Osteoblast (primary cell): ENCODE data around the gene FRMD3. TPM values are rescaled to one million over a fixed set of nuclear protein-coding genes. Genes with fewer than 3 reads are reported as not detected.
A peak's percentile ranks its signal among the peaks of the same experiment; 100 is the strongest.

Experiments
- DNase-seq: peaks from one replicate; pipeline ENCODE4 v3.0.0; 2011; ENCODE audit warnings: low spot score, mixed read lengths; ENCODE audit not compliant: insufficient read length; ENCODE audit errors: missing footprints
- H2AFZ ChIP-seq: 2 replicates; pipeline ENCODE4 v1.6.0; 2011; ENCODE audit warnings: mild to moderate bottlenecking, low read length
- H3K27ac ChIP-seq: 2 replicates; pipeline ENCODE4 v1.5.1; 2011; ENCODE audit warnings: mild to moderate bottlenecking, low read depth, low read length, moderate library complexity
- H3K27me3 ChIP-seq: 2 replicates; pipeline ENCODE4 v1.6.0; 2012; ENCODE audit warnings: mild to moderate bottlenecking, control low read depth, inconsistent platforms, low read length, moderate library complexity; ENCODE audit not compliant: insufficient read depth
- H3K36me3 ChIP-seq: 2 replicates; pipeline ENCODE4 v1.5.1; 2011; ENCODE audit warnings: mild to moderate bottlenecking, low read length, control low read depth, moderate library complexity; ENCODE audit not compliant: insufficient read depth
- H3K4me1 ChIP-seq: 2 replicates; pipeline ENCODE4 v1.5.1; 2011; ENCODE audit warnings: mild to moderate bottlenecking, low read length, control low read depth, moderate library complexity; ENCODE audit not compliant: insufficient read depth
- H3K4me2 ChIP-seq: 2 replicates; pipeline ENCODE4 v1.6.0; 2011; ENCODE audit warnings: mild to moderate bottlenecking, low read length; ENCODE audit not compliant: insufficient read depth
- H3K4me3 ChIP-seq: fragments of 200-600 bp; sonication (generic); 3 replicates; pipeline ENCODE4 v1.5.1; 2012; ENCODE audit warnings: mild to moderate bottlenecking, low read length, inconsistent platforms; ENCODE audit not compliant: insufficient read depth
- H3K79me2 ChIP-seq: 2 replicates; pipeline ENCODE4 v1.6.0; 2012; ENCODE audit warnings: mild to moderate bottlenecking, low read length, control low read depth, inconsistent platforms; ENCODE audit not compliant: insufficient read depth
- H3K9me3 ChIP-seq: 2 replicates; pipeline ENCODE4 v1.5.1; 2011; ENCODE audit warnings: low read depth, low read length, control low read depth
- H4K20me1 ChIP-seq: 2 replicates; pipeline ENCODE4 v1.6.0; 2012; ENCODE audit warnings: mild to moderate bottlenecking, low read length, control low read depth; ENCODE audit not compliant: insufficient read depth
- CTCF ChIP-seq: IDR thresholded peaks from 2 replicates; pipeline ENCODE4 v1.5.1; 2011; ENCODE audit warnings: mild to moderate bottlenecking, low read depth, low read length, moderate library complexity; ENCODE audit errors: extremely low read depth
- total RNA-seq: library from RNA; depleted of rRNA; stranded (reverse); fragments of >200 nt; gene quantifications from 2 replicates; pipeline ENCODE4 v1.2.3, GENCODE V29; 2012

The FRMD3 gene
- total RNA-seq, 1 donor = 0.36 TPM

GRCh38 chr9:83339435-83339834, 198.8 kb downstream of the FRMD3 start:
- Histone ChIP-seq H3K36me3 (no peaks in the 10 kb centered on the region), H3K79me2 (no peaks in the 10 kb centered on the region), H3K27ac (no peak overlapping the region), H2AFZ (no peak overlapping the region), H3K9me3 (no peaks in the 10 kb centered on the region), H3K27me3 (no peaks in the 10 kb centered on the region), H3K4me3 (no peak overlapping the region), H3K4me1 (no peaks in the 10 kb centered on the region), H4K20me1 (no peaks in the 10 kb centered on the region), H3K4me2 (no peak overlapping the region)
- DNase-seq = no peak
- TF ChIP-seq CTCF = no peak

GRCh38 chr9:83336706-83337105, 201.5 kb downstream of the FRMD3 start:
- Histone ChIP-seq H3K4me3 (no peak overlapping the region), H3K9me3 (no peaks in the 10 kb centered on the region), H3K4me1 (no peaks in the 10 kb centered on the region), H4K20me1 (no peaks in the 10 kb centered on the region), H3K27me3 (no peaks in the 10 kb centered on the region), H2AFZ (no peak overlapping the region), H3K4me2 (no peak overlapping the region), H3K79me2 (no peaks in the 10 kb centered on the region), H3K36me3 (no peaks in the 10 kb centered on the region), H3K27ac (no peak overlapping the region)
- DNase-seq = no peak
- no peak for TF ChIP-seq CTCF

- no peaks in the 10 kb centered on the region for H3K4me1 ChIP-seq
- no peaks in the 10 kb centered on the region for H3K79me2 ChIP-seq
- H3K27ac ChIP-seq = no peak overlapping the region
- H3K4me2 ChIP-seq = no peak overlapping the region
- H2AFZ ChIP-seq = no peak overlapping the region
- no peak overlapping the region for H3K4me3 ChIP-seq
- H3K36me3 ChIP-seq = no peaks in the 10 kb centered on the region
- H3K27me3 ChIP-seq = no peaks in the 10 kb centered on the region
- TF ChIP-seq CTCF = peak; percentile 91
- H4K20me1 ChIP-seq = no peaks in the 10 kb centered on the region
- H3K9me3 ChIP-seq = no peaks in the 10 kb centered on the region
- peak; percentile 71 for DNase-seq
Measured at GRCh38 chr9:83334320-83334719, 203.9 kb downstream of the FRMD3 start.

GRCh38 chr9:83330207-83331196, 207.7 kb downstream of the FRMD3 start:
- Histone ChIP-seq H2AFZ (no peak overlapping the region), H3K4me3 (no peak overlapping the region), H3K79me2 (no peaks in the 10 kb centered on the region), H3K27ac (no peak overlapping the region), H3K36me3 (no peaks in the 10 kb centered on the region), H3K9me3 (no peaks in the 10 kb centered on the region), H4K20me1 (no peaks in the 10 kb centered on the region), H3K4me2 (no peak overlapping the region), H3K4me1 (no peaks in the 10 kb centered on the region), H3K27me3 (no peaks in the 10 kb centered on the region)
- TF ChIP-seq CTCF = no peak
- DNase-seq = no peak
